ENCODE results near the gene MAN2B1. TPM values are rescaled to one million over a fixed set of nuclear protein-coding genes. Genes with fewer than 3 reads are reported as not detected.

Gene MAN2B1
- total and polyA plus RNA-seq, 2 of the 13 experiments (the other 11 are each of a cell fraction or from before 2014, with no cell fraction given), result 23.6 to 23.8 TPM

DNA sequence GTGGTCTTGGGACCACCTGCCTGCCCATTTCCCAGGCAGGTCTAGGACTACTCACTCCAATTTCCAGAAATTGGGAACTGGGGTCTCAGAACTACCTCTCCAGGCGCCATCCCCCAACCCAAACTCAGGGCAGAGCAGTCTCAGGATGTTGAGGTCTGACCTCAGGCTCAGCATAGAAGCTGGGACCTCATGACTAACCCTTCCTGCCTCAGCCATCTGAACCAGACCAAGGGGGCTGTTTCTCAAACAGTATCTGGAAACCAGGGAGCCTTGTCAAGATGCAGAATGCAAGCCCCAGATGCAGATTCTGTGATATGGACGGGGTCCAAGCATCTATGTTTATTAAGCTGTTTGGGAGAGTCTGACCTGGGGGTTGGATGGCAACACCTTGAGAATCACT is 28.6 kb upstream of the MAN2B1 start:
- H3K4me1 ChIP-seq (ENCODE audit: insufficient read depth, low read length), result peaks cover 16% of the 10 kb centered on the region
- peak overlapping the region; percentile 81; the same call in 1 of the 2 replicates for H3K9ac ChIP-seq (ENCODE audit: insufficient read depth, low read depth, low read length)
- no peak overlapping the region for H3K27ac ChIP-seq (ENCODE audit: extremely low read length, insufficient read depth, low read length)
- ChIA-PET POLR2A (interaction anchor here (2.5 kb wide), 1 partner anchor 17 kb away, joined by 9 read pairs; no protein-coding TSS in a partner anchor), CTCF (ENCODE audit: low intra/inter-chr PET ratio, low total read pairs) (no interaction called here)
- no peak overlapping the region for H2AFZ ChIP-seq (ENCODE audit: low read length)
- TF ChIP-seq ZNF317 (CRISPR knock-in tag; IDR thresholded peaks at IDR 0.05) (no peak), MLXIP (CRISPR knock-in tag; IDR thresholded peaks at IDR 0.05; ENCODE audit: borderline replicate concordance) (no peak), EHMT2 (IDR thresholded peaks at IDR 0.05; ENCODE audit: borderline replicate concordance, low read depth, low read length) (no peak), ZNF570 (CRISPR knock-in tag; IDR thresholded peaks at IDR 0.05; ENCODE audit: borderline replicate concordance) (no peak), PRMT3 (CRISPR knock-in tag; IDR thresholded peaks at IDR 0.05; ENCODE audit: borderline replicate concordance, low read depth) (no peak), MTF1 (CRISPR knock-in tag; IDR thresholded peaks at IDR 0.05) (no peak), AGO1 (IDR thresholded peaks at IDR 0.05; ENCODE audit: low read depth, low read length, poor library complexity, severe bottlenecking) (no peak), ZNF343 (CRISPR knock-in tag; IDR thresholded peaks at IDR 0.05) (no peak), ZNF276 (CRISPR knock-in tag; IDR thresholded peaks at IDR 0.05; ENCODE audit: low read depth) (no peak)
- TF ChIP-seq, protein P1, sequence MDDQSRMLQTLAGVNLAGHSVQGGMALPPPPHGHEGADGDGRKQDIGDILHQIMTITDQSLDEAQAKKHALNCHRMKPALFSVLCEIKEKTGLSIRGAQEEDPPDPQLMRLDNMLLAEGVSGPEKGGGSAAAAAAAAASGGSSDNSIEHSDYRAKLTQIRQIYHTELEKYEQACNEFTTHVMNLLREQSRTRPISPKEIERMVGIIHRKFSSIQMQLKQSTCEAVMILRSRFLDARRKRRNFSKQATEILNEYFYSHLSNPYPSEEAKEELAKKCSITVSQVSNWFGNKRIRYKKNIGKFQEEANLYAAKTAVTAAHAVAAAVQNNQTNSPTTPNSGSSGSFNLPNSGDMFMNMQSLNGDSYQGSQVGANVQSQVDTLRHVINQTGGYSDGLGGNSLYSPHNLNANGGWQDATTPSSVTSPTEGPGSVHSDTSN (CRISPR knock-in tag; IDR thresholded peaks at IDR 0.05; ENCODE audit: borderline replicate concordance), result no peak
- H3K4me3 ChIP-seq (replicated peaks in 1 of 3; ENCODE audit: insufficient read depth in 1 of 3, low read depth in 2 of 3, low read length in 3 of 3), result peak overlapping the region; percentile 79 to 100 (median 92); a peak in 2 of 6 replicates
- ATAC-seq (no peak), FAIRE-seq (no peak), DNase-seq (ENCODE audit: low spot score) (no peak)
- H3K79me2 ChIP-seq (ENCODE audit: insufficient read depth, low read length), result peaks cover 4% of the 10 kb centered on the region
- no peaks in the 10 kb centered on the region for H3K9me3 ChIP-seq (ENCODE audit: low read length)
- intact Hi-C loops (cut with micrococcal nuclease; ENCODE audit: unreplicated experiment), result no loop called here
- H3K4me2 ChIP-seq (ENCODE audit: low read depth, low read length), result peak overlapping the region; percentile 86
- 100% methylated on average over 1 of the region's 2 CpGs for WGBS (ENCODE audit: low lambda C conversion rate)
- no peaks in the 10 kb centered on the region; a peak in 1 of 5 replicates for H3K27me3 ChIP-seq (ENCODE audit: control insufficient read depth in 1 of 2, insufficient read depth in 2 of 2, low read length in 2 of 2)
- no TSS peak for BruUV-seq (replicated peaks)
- H4K20me1 ChIP-seq (ENCODE audit: insufficient read depth, low read length), result no peaks in the 10 kb centered on the region
- H3K36me3 ChIP-seq (replicated peaks in 1 of 2; ENCODE audit: control insufficient read depth in 1 of 2, insufficient read depth in 2 of 2, low read length in 2 of 2), result peaks cover 0 to 5% of the 10 kb centered on the region in 2 experiments; a peak in 1 of 5 replicates
- in situ Hi-C loops (cut with HindIII; ENCODE audit: extremely low pct_ligation_motif_present, low pct_unique_long_range_greater_than_20kb), result no loop called here

All from HepG2 (cell line).